Hepatocyte (in vitro differentiated cells): Measurements from ENCODE around the gene KIF3A.

Experiments used
- EZH2 ChIP-seq: fragments of 200-600 bp; sonication (generic); IDR thresholded peaks from 2 replicates; pipeline ENCODE4 v1.6.1; 2016; ENCODE audit warnings: antibody characterized with exemption, mild to moderate bottlenecking, borderline replicate concordance
- EZH2phosphoT487 ChIP-seq: fragments of 200-600 bp; sonication (generic); IDR thresholded peaks from one replicate; pipeline ENCODE4 v1.6.1; 2018; ENCODE audit warnings: antibody characterized with exemption, mild to moderate bottlenecking, low read depth, moderate library complexity; ENCODE audit not compliant: unreplicated experiment, severe bottlenecking
- TF ChIP-seq, protein P1 (sequence below): fragments of 200-600 bp; sonication (generic); IDR thresholded peaks from 2 replicates; pipeline ENCODE4 v1.5.1; 2016; ENCODE audit warnings: antibody characterized with exemption, mild to moderate bottlenecking; ENCODE audit not compliant: poor library complexity

DNA sequence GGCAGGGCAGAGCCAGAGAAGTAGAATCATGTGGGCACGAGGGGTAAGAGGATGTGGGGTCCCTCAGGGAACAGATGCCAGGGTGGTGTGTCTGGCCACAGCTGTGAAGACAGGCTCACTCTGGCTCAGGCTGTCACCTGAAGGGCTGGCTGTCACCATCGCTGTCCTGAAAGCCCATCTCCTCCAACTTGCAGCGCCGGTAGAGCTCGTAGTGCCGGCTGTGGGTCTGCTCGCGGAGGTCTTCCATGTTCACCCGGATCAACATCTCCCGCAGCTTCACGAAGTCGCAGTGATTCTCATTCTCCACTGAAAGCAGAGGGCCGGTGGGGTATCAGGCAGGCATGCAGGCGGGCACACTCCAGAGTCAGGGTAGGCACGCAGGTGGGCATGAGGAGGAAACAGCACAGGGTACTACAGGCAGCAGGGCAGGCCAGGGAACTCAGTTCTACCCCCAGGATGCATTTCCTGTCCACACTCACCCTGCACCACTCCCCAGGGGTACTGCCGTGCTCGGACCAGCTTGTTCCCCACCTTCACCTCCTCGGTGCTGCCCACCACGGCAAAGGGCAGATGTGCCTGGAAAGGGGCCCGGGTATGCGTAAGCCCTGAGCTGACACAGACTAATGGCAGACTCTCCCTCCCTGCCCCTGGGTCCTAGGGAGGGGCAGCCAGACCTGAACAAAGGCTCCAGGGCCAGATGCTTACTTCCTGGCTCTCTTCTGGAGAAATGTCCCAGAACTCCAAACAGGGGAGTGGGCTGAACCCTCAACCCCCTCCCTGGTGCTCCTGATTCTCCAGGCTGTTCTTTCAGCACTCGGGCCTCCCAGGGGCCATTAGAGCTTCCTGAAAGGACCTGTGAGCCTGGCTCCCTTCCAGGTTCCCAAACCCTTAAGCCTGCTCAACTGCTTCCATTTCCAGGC, 24.2 kb upstream of the KIF3A start:
- TF ChIP-seq, protein P1, sequence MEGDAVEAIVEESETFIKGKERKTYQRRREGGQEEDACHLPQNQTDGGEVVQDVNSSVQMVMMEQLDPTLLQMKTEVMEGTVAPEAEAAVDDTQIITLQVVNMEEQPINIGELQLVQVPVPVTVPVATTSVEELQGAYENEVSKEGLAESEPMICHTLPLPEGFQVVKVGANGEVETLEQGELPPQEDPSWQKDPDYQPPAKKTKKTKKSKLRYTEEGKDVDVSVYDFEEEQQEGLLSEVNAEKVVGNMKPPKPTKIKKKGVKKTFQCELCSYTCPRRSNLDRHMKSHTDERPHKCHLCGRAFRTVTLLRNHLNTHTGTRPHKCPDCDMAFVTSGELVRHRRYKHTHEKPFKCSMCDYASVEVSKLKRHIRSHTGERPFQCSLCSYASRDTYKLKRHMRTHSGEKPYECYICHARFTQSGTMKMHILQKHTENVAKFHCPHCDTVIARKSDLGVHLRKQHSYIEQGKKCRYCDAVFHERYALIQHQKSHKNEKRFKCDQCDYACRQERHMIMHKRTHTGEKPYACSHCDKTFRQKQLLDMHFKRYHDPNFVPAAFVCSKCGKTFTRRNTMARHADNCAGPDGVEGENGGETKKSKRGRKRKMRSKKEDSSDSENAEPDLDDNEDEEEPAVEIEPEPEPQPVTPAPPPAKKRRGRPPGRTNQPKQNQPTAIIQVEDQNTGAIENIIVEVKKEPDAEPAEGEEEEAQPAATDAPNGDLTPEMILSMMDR: no peak
- TF ChIP-seq EZH2 (no peak), EZH2phosphoT487 (no peak)
